Head of caudate nucleus (tissue), 42 donors: Measurements from ENCODE around the gene REEP5.

ENCODE experiments used
- DNase-seq, 42 donors: peaks; one replicate each; pipeline versions ENCODE4 v3.0.0 to v3.0.0-alpha.2; 2020 to 2021; ENCODE audit warnings: mixed read lengths in 7 of 42
- intact Hi-C: fragments of 100-400 bp; cut with DNase I; formaldehyde crosslinking; loops from one replicate; pipeline ENCODE4 v1.15.0; 2022

REEP5 gene

GRCh38 chr5:112934366-112934663 is 12.3 kb upstream of the REEP5 start:
- DNase-seq: no peak
- intact Hi-C loops: no loop called here

GRCh38 chr5:112933651-112934365 is 11.8 kb upstream of the REEP5 start:
- intact Hi-C loops: no loop called here

GRCh38 chr5:112933105-112933504 is 11.1 kb upstream of the REEP5 start:
- intact Hi-C loops: no loop called here

More at GRCh38 chr5:112933651-112934365, 11.8 kb upstream of the REEP5 start:
- DNase-seq: no peak

GRCh38 chr5:112931473-112931872 is 9.4 kb upstream of the REEP5 start:
- intact Hi-C loops: no loop called here
- DNase-seq: no peak

More at GRCh38 chr5:112933105-112933504, 11.1 kb upstream of the REEP5 start:
- DNase-seq: no peak

GRCh38 chr5:112930082-112930344 is 8.0 kb upstream of the REEP5 start:
- DNase-seq: no peak
- intact Hi-C loops: no loop called here

- no peak for DNase-seq
- intact Hi-C loops: loop anchor here (10.0 kb wide), 2 partner anchors 175 to 375 kb away; no protein-coding TSS in a partner anchor
These were observed 7.5 kb upstream of the REEP5 start for GRCh38 chr5:112929336-112930081.

- no peak for DNase-seq
- intact Hi-C loops: loop anchor here (5.0 to 10.0 kb wide), 3 partner anchors 53 to 369 kb away; partner anchors contain the start of gene DCP2
These were observed 2.0 kb upstream of the REEP5 start for GRCh38 chr5:112923988-112924387.

- intact Hi-C loops: loop anchor here (5.0 to 10.0 kb wide), 3 partner anchors 54 to 369 kb away; partner anchors contain the start of gene DCP2
- DNase-seq: peak in 9 of 42 donors; percentile 5 to 45 (median 15)
These were observed 1.3 kb upstream of the REEP5 start for GRCh38 chr5:112923148-112923917.

GRCh38 chr5:112921026-112921832 is 798 bp downstream of the REEP5 start:
- intact Hi-C loops: loop anchor here (2.0 to 10.0 kb wide), 4 partner anchors 56 to 366 kb away; partner anchors contain the start of genes DCP2 and SRP19
- DNase-seq: peak; percentile 25 to 85 (median 73)

- DNase-seq: no peak
- intact Hi-C loops: loop anchor here (2.0 to 10.0 kb wide), 4 partner anchors 57 to 365 kb away; partner anchors contain the start of genes DCP2 and SRP19
These were observed 2.1 kb downstream of the REEP5 start for GRCh38 chr5:112919972-112920371.

GRCh38 chr5:112918679-112919078 is 3.3 kb downstream of the REEP5 start:
- intact Hi-C loops: no loop called here
- no peak for DNase-seq

GRCh38 chr5:112918136-112918535 is 3.9 kb downstream of the REEP5 start:
- no peak for DNase-seq
- intact Hi-C loops: no loop called here

GRCh38 chr5:112917453-112917995 is 4.5 kb downstream of the REEP5 start:
- DNase-seq: peak in 1 of 42 donors; percentile 35
- intact Hi-C loops: no loop called here

GRCh38 chr5:112915831-112916230 is 6.2 kb downstream of the REEP5 start:
- intact Hi-C loops: no loop called here
- peak in 1 of 42 donors; percentile 7 for DNase-seq

GRCh38 chr5:112914584-112914983 is 7.4 kb downstream of the REEP5 start:
- intact Hi-C loops: no loop called here
- peak in 1 of 42 donors; percentile 40 for DNase-seq

- intact Hi-C loops: no loop called here
- no peak for DNase-seq
These were observed 11.5 kb downstream of the REEP5 start for GRCh38 chr5:112910529-112910928.

GRCh38 chr5:112908854-112909253 is 13.2 kb downstream of the REEP5 start:
- no peak for DNase-seq
- intact Hi-C loops: no loop called here

- peak in 1 of 42 donors; percentile 41 for DNase-seq
These were observed 14.8 kb downstream of the REEP5 start for GRCh38 chr5:112907166-112907631.

More at GRCh38 chr5:112907166-112907631, 14.8 kb downstream of the REEP5 start:
- intact Hi-C loops: no loop called here
